HG03469 (cell line): ENCODE measurements around the gene EDEM1.
"Not testable (repeated sequence)": the region's sequence is repeated elsewhere in the genome, so short reads cannot be mapped to it uniquely, and the experiment has no call there.

Source experiments
- ATAC-seq: cut with Tn5 transposase; IDR thresholded peaks from one replicate; pipeline ENCODE4 v1.9.1; 2021; ENCODE audit warnings: mild to moderate bottlenecking, moderate library complexity, moderate number of reproducible peaks; ENCODE audit not compliant: unreplicated experiment

Gene EDEM1

GRCh38 chr3:5170975-5171374 lies 16.5 kb upstream of the EDEM1 start:
- no peak for ATAC-seq

- no peak for ATAC-seq
Measured at GRCh38 chr3:5172018-5172417, 15.5 kb upstream of the EDEM1 start.

GRCh38 chr3:5179036-5179435 lies 8.5 kb upstream of the EDEM1 start:
- not testable (repeated sequence) for ATAC-seq

GRCh38 chr3:5181469-5182141 lies 5.9 kb upstream of the EDEM1 start:
- ATAC-seq: peak; percentile 75

GRCh38 chr3:5183714-5184113 lies 3.8 kb upstream of the EDEM1 start:
- ATAC-seq: not testable (repeated sequence)

- no peak for ATAC-seq
Measured at GRCh38 chr3:5184499-5184898, 3.0 kb upstream of the EDEM1 start.

- no peak for ATAC-seq
Measured at GRCh38 chr3:5185093-5185673, 2.3 kb upstream of the EDEM1 start.

GRCh38 chr3:5186089-5186857 lies 1.2 kb upstream of the EDEM1 start:
- peak; percentile 14 for ATAC-seq

- ATAC-seq: no peak
Measured at GRCh38 chr3:5186858-5187155, 700 bp upstream of the EDEM1 start.

GRCh38 chr3:5187920-5188418 lies 462 bp downstream of the EDEM1 start:
- peak; percentile 1 for ATAC-seq

GRCh38 chr3:5188419-5189221 lies 1.1 kb downstream of the EDEM1 start:
- no peak for ATAC-seq

- ATAC-seq: no peak
Measured at GRCh38 chr3:5190147-5190791, 2.8 kb downstream of the EDEM1 start.

GRCh38 chr3:5191555-5192304 lies 4.2 kb downstream of the EDEM1 start:
- ATAC-seq: no peak

- ATAC-seq: no peak
Measured at GRCh38 chr3:5192571-5193365, 5.3 kb downstream of the EDEM1 start.

GRCh38 chr3:5194341-5194740 lies 6.8 kb downstream of the EDEM1 start:
- no peak for ATAC-seq

GRCh38 chr3:5194801-5195509 lies 7.4 kb downstream of the EDEM1 start:
- ATAC-seq: peak; percentile 37

GRCh38 chr3:5195605-5196004 lies 8.1 kb downstream of the EDEM1 start:
- no peak for ATAC-seq

- no peak for ATAC-seq
Measured at GRCh38 chr3:5197022-5197421, 9.5 kb downstream of the EDEM1 start.
